ENCODE results near the gene NLE1.

NLE1 gene

DNA sequence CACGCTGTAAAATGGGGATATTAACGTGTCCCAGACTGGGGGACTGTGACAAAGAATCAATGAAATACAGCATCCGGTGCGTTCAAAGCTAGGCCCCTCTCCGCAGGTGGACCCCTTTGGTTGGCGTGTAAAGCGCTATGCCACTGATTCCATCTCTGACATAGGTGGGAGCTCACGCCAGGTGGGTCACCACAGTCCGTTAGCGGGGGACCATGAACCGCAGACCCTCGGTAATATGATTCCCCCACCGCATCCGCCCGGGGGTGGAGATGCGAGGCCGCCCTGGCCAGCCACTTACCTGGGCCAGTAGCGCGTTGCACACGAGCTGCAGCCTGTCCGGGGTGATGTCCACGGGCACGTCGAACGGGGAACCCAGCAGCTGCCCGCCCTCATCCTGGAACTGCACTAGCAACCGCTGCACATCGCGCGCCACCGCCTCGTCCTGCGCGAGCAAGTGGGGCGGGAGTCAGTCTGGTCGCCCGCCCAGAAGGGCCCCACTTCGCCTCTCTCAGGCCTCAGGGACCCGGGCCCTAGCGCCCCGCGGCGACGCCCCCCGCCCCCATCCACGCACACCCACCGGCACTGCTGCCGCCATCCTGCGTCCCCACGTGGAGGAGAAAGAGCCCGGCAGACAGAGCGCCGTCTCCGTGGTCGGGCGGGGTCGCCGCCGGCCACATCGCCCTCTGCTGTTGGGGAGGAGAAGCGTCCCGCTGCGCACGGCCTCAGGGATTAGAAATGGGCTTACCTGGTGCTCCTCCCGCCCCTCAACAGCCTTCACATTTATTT lies at the start of gene NLE1:
NLE1 (minus strand) TSS at position 623 of the 786 bp plus-strand sequence; CDS start at position 595, 28 bp downstream.
- TF ChIP-seq, protein P1, sequence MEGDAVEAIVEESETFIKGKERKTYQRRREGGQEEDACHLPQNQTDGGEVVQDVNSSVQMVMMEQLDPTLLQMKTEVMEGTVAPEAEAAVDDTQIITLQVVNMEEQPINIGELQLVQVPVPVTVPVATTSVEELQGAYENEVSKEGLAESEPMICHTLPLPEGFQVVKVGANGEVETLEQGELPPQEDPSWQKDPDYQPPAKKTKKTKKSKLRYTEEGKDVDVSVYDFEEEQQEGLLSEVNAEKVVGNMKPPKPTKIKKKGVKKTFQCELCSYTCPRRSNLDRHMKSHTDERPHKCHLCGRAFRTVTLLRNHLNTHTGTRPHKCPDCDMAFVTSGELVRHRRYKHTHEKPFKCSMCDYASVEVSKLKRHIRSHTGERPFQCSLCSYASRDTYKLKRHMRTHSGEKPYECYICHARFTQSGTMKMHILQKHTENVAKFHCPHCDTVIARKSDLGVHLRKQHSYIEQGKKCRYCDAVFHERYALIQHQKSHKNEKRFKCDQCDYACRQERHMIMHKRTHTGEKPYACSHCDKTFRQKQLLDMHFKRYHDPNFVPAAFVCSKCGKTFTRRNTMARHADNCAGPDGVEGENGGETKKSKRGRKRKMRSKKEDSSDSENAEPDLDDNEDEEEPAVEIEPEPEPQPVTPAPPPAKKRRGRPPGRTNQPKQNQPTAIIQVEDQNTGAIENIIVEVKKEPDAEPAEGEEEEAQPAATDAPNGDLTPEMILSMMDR (IDR thresholded peaks at IDR 0.05; ENCODE audit: borderline replicate concordance, insufficient read depth, low read depth, low read length), result peak; percentile 98
- peak within 1 kb of the TSS; percentile 86 for H3K4me3 ChIP-seq (ENCODE audit: low read depth, low read length)

DNA sequence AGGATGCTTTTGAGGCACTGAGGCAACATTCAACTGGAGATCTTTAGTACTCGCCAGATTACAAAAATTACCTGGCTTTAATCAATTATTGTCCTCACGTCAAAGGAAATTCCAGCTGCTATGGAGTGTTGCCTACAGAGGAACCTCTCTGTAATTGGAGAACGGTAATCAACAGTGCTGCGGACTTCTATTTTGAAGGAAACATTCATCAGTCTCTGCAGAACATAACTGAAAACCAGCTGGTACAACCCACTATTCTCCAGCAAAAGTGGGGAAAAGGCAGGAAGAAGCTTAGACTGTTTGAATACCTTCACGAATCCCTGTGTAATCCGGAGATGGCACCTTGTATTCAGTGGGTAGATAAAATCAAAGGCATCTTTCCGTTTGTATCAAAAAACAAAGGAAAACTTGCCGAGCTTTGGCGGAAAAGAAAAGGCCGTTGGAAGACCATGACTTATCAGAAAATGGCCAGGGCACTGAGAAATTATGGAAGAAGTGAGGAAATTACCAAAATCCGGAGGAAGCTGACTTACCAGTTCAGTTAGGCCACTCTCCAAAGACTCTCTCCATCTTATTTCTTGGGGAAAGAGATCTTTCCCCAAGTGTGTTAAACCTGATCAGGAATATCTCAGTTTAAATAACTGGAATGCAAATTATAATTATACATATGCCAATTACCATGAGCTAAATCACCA lies 49.0 kb upstream of the NLE1 start:
- TF ChIP-seq, protein P1 (IDR thresholded peaks at IDR 0.05; ENCODE audit: borderline replicate concordance, insufficient read depth, low read depth, low read length), result no peak
- H3K4me3 ChIP-seq (ENCODE audit: low read depth, low read length), result no peak overlapping the region

DNA sequence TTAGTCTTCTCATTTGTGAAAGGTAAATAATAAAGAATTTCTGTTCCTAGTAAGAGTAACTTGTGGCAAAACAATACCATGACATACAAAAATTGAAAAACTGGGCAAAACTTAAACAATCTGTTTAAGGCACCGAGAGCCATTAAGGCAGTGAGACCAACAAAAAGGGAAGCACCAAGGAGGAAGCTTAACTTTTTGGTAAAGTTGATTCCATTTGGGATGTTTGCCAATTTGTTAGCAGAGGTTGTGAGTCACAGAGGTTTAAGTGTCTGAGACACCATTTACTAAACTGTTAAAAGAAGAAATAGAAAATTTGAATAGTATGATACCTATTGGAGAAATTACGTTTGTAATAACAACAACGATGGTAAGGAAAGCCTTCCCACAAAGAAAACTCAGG lies 47.2 kb upstream of the NLE1 start:
- no peak overlapping the region for H3K4me3 ChIP-seq (ENCODE audit: low read depth, low read length)
- TF ChIP-seq, protein P1 (IDR thresholded peaks at IDR 0.05; ENCODE audit: borderline replicate concordance, insufficient read depth, low read depth, low read length), result no peak

DNA sequence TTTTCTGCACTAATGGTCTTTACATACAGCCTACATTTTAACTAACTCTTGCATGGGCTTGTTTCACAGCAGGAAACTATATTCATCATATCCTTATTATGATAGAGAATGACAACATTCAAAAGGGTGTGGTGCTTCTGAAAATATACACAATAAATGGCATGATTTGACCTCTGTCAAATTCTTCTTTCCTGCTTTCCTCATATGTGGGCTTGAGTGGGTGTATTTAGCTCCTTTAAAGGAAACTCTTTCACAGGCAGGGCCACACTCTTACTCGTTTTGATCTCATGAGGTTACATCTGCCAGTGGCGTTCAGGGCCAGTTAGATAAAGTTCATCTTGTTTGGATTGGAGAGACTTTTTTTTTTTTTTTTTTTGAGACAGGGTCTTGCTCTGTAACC lies 46.0 kb upstream of the NLE1 start:
- TF ChIP-seq, protein P1 (IDR thresholded peaks at IDR 0.05; ENCODE audit: borderline replicate concordance, insufficient read depth, low read depth, low read length), result no peak
- no peak overlapping the region for H3K4me3 ChIP-seq (ENCODE audit: low read depth, low read length)

DNA sequence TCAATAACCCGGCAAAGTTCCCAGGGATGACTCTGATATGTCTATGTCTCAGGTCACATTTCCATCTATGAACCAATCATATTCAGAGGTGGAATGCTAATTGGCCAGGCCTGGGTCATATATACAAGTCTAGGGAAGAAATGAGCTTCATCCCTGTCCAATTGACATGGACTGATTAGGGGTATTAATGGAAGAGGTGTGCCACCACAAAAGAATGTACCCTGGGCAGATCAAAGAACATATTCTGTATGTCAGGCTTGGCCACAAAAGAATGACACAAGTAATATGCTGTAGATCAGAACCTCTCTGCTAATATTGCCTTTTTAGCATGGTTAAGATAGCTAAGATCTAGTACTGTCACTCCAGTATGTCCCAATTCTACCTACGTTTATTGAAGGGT lies 45.4 kb upstream of the NLE1 start:
- TF ChIP-seq, protein P1 (IDR thresholded peaks at IDR 0.05; ENCODE audit: borderline replicate concordance, insufficient read depth, low read depth, low read length), result no peak
- no peak overlapping the region for H3K4me3 ChIP-seq (ENCODE audit: low read depth, low read length)

DNA sequence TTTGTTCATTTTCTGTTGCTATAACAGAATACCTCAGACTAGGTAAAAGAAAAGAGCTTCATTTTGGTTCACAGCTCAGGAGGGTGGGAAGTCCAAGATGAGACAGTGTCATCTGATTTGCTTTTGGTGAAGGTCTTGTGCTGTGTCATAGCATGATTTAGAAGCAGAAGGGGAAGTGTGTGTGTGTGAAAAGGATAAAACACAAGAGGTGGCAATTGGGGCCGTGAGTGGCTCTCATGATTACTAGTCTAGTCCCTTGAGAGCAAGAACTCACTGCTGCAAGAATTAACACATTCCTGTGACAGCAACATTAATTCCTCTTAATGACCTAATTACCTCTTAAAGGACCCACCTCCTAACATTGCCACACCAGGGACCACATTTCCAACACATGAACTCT lies 43.7 kb upstream of the NLE1 start:
- TF ChIP-seq, protein P1 (IDR thresholded peaks at IDR 0.05; ENCODE audit: borderline replicate concordance, insufficient read depth, low read depth, low read length), result no peak
- no peak overlapping the region for H3K4me3 ChIP-seq (ENCODE audit: low read depth, low read length)

DNA sequence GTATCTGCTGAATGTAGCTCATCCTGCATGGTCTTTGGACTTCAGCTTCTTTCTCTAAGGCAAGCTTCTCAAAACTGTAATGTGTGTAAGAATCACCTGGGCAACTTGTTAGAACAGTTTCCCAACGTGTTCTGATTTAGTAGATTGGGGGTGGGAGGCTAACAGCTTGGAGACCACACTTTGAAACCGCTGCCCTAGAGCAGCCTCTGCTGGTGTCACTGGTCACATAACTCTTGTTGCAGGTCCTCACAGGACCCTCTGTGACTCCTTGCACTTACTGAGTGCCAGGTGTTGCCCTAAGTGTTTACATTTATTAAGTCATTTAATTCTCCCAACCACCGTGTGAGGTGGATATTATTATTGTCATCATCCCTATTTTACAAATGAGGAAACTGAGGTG lies 42.2 kb upstream of the NLE1 start:
- TF ChIP-seq, protein P1 (IDR thresholded peaks at IDR 0.05; ENCODE audit: borderline replicate concordance, insufficient read depth, low read depth, low read length), result no peak
- no peak overlapping the region for H3K4me3 ChIP-seq (ENCODE audit: low read depth, low read length)

Measured in GM12875 (cell line).